ENCODE results near the gene COX6A1. TPM values are rescaled to one million over a fixed set of nuclear protein-coding genes. Genes with fewer than 3 reads are reported as not detected.

The COX6A1 gene
- total and polyA plus RNA-seq, 2 of the 13 experiments (the other 11 are each of a cell fraction or from before 2014, with no cell fraction given) = 542 to 673 TPM

GRCh38 chr12:120470150-120470784, 32.4 kb downstream of the COX6A1 start (continued):
- TF ChIP-seq DR1 (CRISPR knock-in tag; IDR thresholded peaks at IDR 0.05) (no peak), MBD4 (IDR thresholded peaks at IDR 0.05; ENCODE audit: borderline replicate concordance, low read length) (no peak), ZNF44 (CRISPR knock-in tag; IDR thresholded peaks at IDR 0.05) (no peak; the same call in 1 of the 2 replicates), TIGD3 (CRISPR knock-in tag; IDR thresholded peaks at IDR 0.05; ENCODE audit: borderline replicate concordance) (0 out of 2 replicates have a peak, but pooled peaks have one; percentile 34), TCF7L2 (IDR thresholded peaks at IDR 0.05; ENCODE audit: low read depth, low read length) (no peak), PLSCR1 (CRISPR knock-in tag; IDR thresholded peaks at IDR 0.05; ENCODE audit: borderline replicate concordance) (no peak), ZBTB20 (CRISPR knock-in tag; IDR thresholded peaks at IDR 0.05; ENCODE audit: borderline replicate concordance, low read depth) (peak; percentile 46; the same call in 1 of the 2 replicates)
- TF ChIP-seq, protein P1, sequence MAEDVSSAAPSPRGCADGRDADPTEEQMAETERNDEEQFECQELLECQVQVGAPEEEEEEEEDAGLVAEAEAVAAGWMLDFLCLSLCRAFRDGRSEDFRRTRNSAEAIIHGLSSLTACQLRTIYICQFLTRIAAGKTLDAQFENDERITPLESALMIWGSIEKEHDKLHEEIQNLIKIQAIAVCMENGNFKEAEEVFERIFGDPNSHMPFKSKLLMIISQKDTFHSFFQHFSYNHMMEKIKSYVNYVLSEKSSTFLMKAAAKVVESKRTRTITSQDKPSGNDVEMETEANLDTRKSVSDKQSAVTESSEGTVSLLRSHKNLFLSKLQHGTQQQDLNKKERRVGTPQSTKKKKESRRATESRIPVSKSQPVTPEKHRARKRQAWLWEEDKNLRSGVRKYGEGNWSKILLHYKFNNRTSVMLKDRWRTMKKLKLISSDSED (CRISPR knock-in tag; IDR thresholded peaks at IDR 0.05) = no peak
- TF ChIP-seq, protein P2, sequence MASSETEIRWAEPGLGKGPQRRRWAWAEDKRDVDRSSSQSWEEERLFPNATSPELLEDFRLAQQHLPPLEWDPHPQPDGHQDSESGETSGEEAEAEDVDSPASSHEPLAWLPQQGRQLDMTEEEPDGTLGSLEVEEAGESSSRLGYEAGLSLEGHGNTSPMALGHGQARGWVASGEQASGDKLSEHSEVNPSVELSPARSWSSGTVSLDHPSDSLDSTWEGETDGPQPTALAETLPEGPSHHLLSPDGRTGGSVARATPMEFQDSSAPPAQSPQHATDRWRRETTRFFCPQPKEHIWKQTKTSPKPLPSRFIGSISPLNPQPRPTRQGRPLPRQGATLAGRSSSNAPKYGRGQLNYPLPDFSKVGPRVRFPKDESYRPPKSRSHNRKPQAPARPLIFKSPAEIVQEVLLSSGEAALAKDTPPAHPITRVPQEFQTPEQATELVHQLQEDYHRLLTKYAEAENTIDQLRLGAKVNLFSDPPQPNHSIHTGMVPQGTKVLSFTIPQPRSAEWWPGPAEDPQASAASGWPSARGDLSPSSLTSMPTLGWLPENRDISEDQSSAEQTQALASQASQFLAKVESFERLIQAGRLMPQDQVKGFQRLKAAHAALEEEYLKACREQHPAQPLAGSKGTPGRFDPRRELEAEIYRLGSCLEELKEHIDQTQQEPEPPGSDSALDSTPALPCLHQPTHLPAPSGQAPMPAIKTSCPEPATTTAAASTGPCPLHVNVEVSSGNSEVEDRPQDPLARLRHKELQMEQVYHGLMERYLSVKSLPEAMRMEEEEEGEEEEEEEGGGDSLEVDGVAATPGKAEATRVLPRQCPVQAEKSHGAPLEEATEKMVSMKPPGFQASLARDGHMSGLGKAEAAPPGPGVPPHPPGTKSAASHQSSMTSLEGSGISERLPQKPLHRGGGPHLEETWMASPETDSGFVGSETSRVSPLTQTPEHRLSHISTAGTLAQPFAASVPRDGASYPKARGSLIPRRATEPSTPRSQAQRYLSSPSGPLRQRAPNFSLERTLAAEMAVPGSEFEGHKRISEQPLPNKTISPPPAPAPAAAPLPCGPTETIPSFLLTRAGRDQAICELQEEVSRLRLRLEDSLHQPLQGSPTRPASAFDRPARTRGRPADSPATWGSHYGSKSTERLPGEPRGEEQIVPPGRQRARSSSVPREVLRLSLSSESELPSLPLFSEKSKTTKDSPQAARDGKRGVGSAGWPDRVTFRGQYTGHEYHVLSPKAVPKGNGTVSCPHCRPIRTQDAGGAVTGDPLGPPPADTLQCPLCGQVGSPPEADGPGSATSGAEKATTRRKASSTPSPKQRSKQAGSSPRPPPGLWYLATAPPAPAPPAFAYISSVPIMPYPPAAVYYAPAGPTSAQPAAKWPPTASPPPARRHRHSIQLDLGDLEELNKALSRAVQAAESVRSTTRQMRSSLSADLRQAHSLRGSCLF (CRISPR knock-in tag; IDR thresholded peaks at IDR 0.05; ENCODE audit: borderline replicate concordance) = no peak
- TF ChIP-seq, protein P3, sequence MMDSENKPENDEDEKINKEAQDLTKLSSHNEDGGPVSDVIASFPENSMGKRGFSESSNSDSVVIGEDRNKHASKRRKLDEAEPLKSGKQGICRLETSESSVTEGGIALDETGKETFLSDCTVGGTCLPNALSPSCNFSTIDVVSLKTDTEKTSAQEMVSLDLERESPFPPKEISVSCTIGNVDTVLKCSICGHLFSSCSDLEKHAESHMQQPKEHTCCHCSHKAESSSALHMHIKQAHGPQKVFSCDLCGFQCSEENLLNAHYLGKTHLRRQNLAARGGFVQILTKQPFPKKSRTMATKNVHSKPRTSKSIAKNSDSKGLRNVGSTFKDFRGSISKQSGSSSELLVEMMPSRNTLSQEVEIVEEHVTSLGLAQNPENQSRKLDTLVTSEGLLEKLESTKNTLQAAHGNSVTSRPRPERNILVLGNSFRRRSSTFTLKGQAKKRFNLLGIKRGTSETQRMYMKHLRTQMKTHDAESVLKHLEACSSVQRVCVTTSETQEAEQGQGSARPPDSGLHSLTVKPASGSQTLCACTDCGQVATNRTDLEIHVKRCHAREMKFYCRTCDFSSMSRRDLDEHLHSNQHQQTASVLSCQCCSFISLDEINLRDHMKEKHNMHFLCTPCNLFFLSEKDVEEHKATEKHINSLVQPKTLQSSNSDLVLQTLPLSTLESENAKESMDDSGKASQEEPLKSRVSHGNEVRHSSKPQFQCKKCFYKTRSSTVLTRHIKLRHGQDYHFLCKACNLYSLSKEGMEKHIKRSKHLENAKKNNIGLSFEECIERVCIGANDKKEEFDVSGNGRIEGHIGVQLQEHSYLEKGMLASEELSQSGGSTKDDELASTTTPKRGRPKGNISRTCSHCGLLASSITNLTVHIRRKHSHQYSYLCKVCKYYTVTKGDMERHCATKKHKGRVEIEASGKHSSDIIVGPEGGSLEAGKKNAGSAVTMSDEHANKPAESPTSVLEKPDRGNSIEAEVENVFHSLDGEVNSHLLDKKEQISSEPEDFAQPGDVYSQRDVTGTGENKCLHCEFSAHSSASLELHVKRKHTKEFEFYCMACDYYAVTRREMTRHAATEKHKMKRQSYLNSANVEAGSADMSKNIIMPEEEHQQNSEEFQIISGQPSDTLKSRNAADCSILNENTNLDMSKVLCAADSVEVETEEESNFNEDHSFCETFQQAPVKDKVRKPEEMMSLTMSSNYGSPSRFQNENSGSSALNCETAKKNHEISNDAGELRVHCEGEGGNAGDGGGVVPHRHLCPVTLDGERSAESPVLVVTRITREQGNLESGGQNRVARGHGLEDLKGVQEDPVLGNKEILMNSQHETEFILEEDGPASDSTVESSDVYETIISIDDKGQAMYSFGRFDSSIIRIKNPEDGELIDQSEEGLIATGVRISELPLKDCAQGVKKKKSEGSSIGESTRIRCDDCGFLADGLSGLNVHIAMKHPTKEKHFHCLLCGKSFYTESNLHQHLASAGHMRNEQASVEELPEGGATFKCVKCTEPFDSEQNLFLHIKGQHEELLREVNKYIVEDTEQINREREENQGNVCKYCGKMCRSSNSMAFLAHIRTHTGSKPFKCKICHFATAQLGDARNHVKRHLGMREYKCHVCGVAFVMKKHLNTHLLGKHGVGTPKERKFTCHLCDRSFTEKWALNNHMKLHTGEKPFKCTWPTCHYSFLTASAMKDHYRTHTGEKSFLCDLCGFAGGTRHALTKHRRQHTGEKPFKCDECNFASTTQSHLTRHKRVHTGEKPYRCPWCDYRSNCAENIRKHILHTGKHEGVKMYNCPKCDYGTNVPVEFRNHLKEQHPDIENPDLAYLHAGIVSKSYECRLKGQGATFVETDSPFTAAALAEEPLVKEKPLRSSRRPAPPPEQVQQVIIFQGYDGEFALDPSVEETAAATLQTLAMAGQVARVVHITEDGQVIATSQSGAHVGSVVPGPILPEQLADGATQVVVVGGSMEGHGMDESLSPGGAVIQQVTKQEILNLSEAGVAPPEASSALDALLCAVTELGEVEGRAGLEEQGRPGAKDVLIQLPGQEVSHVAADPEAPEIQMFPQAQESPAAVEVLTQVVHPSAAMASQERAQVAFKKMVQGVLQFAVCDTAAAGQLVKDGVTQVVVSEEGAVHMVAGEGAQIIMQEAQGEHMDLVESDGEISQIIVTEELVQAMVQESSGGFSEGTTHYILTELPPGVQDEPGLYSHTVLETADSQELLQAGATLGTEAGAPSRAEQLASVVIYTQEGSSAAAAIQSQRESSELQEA (CRISPR knock-in tag; IDR thresholded peaks at IDR 0.05; ENCODE audit: not compliant biosample characterization) = no peak

Measured in HepG2 (cell line).